Endothelial cell (in vitro differentiated cells): ENCODE measurements around the gene HIVEP1. TPM values are rescaled to one million over a fixed set of nuclear protein-coding genes. Genes with fewer than 3 reads are reported as not detected.

Source experiments
- DNase-seq: peaks from one replicate; pipeline ENCODE4 v3.0.0; 2021; ENCODE audit warnings: low spot score
- H3K27ac Mint-ChIP-seq: one replicate; pipeline ENCODE4 v1.8.0; 2021; ENCODE audit warnings: mixed read lengths, inconsistent platforms; ENCODE audit not compliant: unreplicated experiment
- H3K27me3 Mint-ChIP-seq: one replicate; pipeline ENCODE4 v1.8.0; 2021; ENCODE audit warnings: mild to moderate bottlenecking, moderate library complexity, mixed read lengths, inconsistent platforms; ENCODE audit not compliant: unreplicated experiment
- H3K36me3 Mint-ChIP-seq: one replicate; pipeline ENCODE4 v1.8.0; 2021; ENCODE audit warnings: mild to moderate bottlenecking, low read depth, mixed read lengths, inconsistent platforms; ENCODE audit not compliant: unreplicated experiment
- H3K4me1 Mint-ChIP-seq: one replicate; pipeline ENCODE4 v1.8.0; 2021; ENCODE audit warnings: mild to moderate bottlenecking, mixed read lengths, inconsistent platforms; ENCODE audit not compliant: unreplicated experiment
- H3K4me3 Mint-ChIP-seq: one replicate; pipeline ENCODE4 v1.8.0; 2021; ENCODE audit warnings: mild to moderate bottlenecking, mixed read lengths, inconsistent platforms; ENCODE audit not compliant: unreplicated experiment
- H3K9me3 Mint-ChIP-seq: one replicate; pipeline ENCODE4 v1.8.0; 2021; ENCODE audit warnings: mixed read lengths, inconsistent platforms; ENCODE audit not compliant: unreplicated experiment
- total RNA-seq: library from RNA; stranded (reverse); fragmentation: NEBNext Ultra II Directional; extraction: Animal tissue kit (Norgen Biotek cat#: 25700); gene quantifications from one replicate; pipeline ENCODE4 v1.2.1, GENCODE V29; 2021; ENCODE audit not compliant: unreplicated experiment
- TF ChIP-seq, protein P1 (sequence below): fragments of 200-600 bp; sonication (generic); IDR thresholded peaks from one replicate; pipeline ENCODE4 v1.5.0; 2021; ENCODE audit warnings: antibody characterized with exemption; ENCODE audit not compliant: unreplicated experiment

Gene HIVEP1
- total RNA-seq, 1 donor from 2014 or later: 19.0 TPM

DNA sequence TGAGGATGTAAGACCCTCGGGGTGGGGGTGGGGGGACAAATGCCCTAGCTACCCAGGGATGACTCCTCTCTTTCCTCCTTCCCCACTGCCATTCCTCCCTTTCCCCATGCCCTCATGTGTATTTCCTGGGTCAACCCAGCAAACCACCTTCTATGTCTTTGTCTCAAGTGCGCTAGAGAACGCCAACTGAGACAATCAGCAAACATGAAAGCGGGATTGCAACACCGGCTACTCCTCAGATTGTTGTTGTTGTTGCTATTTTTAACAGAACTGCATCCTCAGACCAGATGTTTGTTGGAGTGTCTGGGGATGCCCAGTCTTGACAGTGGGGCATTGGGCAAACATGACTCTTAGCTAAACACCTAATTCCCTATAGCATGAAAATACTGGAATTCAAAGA, 39.3 kb upstream of the HIVEP1 start:
- H3K27ac Mint-ChIP-seq: no peak overlapping the region
- peaks cover 2% of the 10 kb centered on the region for H3K27me3 Mint-ChIP-seq
- no peak for DNase-seq
- no peaks in the 10 kb centered on the region for H3K4me1 Mint-ChIP-seq
- no peak overlapping the region for H3K4me3 Mint-ChIP-seq
- TF ChIP-seq, protein P1, sequence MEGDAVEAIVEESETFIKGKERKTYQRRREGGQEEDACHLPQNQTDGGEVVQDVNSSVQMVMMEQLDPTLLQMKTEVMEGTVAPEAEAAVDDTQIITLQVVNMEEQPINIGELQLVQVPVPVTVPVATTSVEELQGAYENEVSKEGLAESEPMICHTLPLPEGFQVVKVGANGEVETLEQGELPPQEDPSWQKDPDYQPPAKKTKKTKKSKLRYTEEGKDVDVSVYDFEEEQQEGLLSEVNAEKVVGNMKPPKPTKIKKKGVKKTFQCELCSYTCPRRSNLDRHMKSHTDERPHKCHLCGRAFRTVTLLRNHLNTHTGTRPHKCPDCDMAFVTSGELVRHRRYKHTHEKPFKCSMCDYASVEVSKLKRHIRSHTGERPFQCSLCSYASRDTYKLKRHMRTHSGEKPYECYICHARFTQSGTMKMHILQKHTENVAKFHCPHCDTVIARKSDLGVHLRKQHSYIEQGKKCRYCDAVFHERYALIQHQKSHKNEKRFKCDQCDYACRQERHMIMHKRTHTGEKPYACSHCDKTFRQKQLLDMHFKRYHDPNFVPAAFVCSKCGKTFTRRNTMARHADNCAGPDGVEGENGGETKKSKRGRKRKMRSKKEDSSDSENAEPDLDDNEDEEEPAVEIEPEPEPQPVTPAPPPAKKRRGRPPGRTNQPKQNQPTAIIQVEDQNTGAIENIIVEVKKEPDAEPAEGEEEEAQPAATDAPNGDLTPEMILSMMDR: no peak
- no peaks in the 10 kb centered on the region for H3K36me3 Mint-ChIP-seq
- H3K9me3 Mint-ChIP-seq: no peaks in the 10 kb centered on the region

DNA sequence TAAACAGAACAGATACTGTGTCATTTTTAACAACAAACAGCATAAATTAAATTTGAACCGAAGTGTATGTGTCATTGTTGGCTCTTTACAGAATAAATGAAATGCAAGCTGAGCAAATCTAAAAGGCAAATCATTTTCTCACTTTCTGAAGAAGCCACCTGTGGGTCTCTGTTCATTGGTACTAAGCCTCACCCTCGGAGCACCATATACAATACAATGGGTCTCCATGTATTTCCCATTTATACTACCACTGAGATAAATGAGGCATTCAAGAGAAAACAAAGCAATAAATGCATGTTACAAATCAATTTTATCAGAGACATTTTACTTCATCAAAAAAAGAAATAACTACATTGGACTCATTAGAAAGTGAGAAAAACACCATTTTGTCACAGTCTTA, 38.9 kb upstream of the HIVEP1 start:
- TF ChIP-seq, protein P1: no peak
- DNase-seq: no peak
- H3K4me3 Mint-ChIP-seq: no peak overlapping the region
- H3K27ac Mint-ChIP-seq: no peak overlapping the region
- H3K9me3 Mint-ChIP-seq: no peaks in the 10 kb centered on the region
- H3K4me1 Mint-ChIP-seq: no peaks in the 10 kb centered on the region
- peaks cover 2% of the 10 kb centered on the region for H3K27me3 Mint-ChIP-seq
- H3K36me3 Mint-ChIP-seq: no peaks in the 10 kb centered on the region

DNA sequence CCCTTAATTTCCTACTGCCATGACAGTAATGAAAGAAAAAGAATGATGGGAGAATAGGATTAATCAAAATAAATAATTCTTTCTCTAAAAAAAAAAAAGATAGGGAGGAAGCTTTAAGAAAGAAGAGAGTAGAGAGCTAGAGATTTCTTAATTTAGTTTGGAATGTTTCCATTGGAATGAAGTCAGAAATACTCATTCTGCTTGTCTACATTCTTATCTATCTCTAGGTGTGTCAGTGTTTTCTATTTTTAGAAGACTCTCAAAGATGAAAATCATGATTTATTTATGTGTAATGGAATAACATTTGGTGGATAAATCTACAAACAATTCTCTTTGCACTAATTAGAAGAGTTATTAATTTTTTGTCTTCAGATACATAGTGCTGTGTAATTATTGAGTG, 38.0 kb upstream of the HIVEP1 start:
- H3K9me3 Mint-ChIP-seq: no peaks in the 10 kb centered on the region
- TF ChIP-seq, protein P1: no peak
- H3K36me3 Mint-ChIP-seq: no peaks in the 10 kb centered on the region
- no peaks in the 10 kb centered on the region for H3K4me1 Mint-ChIP-seq
- H3K27me3 Mint-ChIP-seq: no peaks in the 10 kb centered on the region
- H3K4me3 Mint-ChIP-seq: no peak overlapping the region
- no peak overlapping the region for H3K27ac Mint-ChIP-seq
- no peak for DNase-seq

DNA sequence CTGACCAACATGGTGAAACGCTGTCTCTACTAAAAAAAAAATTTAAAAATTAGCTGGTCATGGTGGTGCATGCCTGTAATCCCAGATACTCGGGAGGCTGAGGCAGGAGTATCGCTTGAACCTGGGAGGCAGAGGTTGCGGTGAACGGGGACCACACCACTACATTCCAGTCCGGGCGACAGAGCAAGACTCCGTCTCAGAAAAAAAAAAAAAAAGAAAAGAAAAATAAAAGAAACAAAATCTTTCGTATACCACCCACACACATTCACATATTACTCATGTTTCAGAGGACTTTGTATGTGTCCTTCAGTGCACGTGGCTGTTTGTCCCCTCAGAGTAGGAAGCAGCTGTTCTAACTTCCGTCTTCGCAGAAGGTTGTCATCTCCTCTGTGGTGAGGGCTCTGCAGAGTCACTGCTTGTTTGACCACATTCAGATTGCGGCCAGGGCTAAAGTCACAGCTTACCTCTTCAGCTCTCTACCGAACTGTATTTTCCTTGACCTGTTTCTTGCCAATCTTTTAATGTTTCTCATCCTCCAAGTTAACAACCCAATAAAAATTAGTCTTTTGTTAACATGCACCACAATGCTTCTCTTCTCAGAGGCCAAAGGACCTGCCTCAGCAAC, 36.6 kb upstream of the HIVEP1 start:
- TF ChIP-seq, protein P1: no peak
- Mint-ChIP-seq H3K27me3 (no peaks in the 10 kb centered on the region), H3K27ac (no peak overlapping the region), H3K9me3 (no peaks in the 10 kb centered on the region), H3K4me1 (no peaks in the 10 kb centered on the region), H3K4me3 (no peak overlapping the region), H3K36me3 (no peaks in the 10 kb centered on the region)
- no peak for DNase-seq

DNA sequence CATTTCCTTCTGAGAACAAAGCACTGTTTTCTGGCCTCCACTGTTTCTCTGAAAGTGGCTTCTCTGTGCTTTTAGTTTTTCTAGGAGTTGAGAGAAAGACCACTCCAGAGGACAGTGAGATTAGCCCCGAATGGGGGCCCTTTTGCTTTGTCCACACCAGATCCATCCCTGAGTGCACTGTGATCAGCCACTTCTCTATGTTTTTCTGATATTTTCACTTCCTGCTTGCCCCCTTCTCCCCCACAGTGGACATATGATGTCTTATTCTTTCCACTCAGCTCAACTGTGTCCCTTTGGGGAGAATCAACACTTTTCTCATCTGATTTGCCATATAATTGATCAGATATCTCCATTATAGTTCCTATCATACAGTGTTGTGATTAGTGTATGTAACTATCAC, 35.6 kb upstream of the HIVEP1 start:
- H3K27me3 Mint-ChIP-seq: no peaks in the 10 kb centered on the region
- no peak for DNase-seq
- H3K9me3 Mint-ChIP-seq: no peaks in the 10 kb centered on the region
- H3K4me3 Mint-ChIP-seq: no peak overlapping the region
- H3K27ac Mint-ChIP-seq: no peak overlapping the region
- no peaks in the 10 kb centered on the region for H3K36me3 Mint-ChIP-seq
- TF ChIP-seq, protein P1: no peak
- H3K4me1 Mint-ChIP-seq: no peaks in the 10 kb centered on the region
